Brain microvascular endothelial cell (primary cell): ENCODE results near the gene TMEM41A.
"Not testable (repeated sequence)": the region's sequence is repeated elsewhere in the genome, so short reads cannot be mapped to it uniquely, and the experiment has no call there.

Source experiments
- DNase-seq: peaks from one replicate; pipeline ENCODE4 v3.0.0-alpha.2; 2020
- H3K27ac ChIP-seq: fragments of 250-450 bp; sonication (Bioruptor Pico); 2 replicates; pipeline ENCODE4 v1.5.1; 2020; ENCODE audit warnings: mild to moderate bottlenecking, moderate library complexity
- H3K27me3 ChIP-seq: fragments of 250-450 bp; sonication (Bioruptor Pico); replicated peaks from 2 replicates; pipeline ENCODE4 v1.5.1; 2020; ENCODE audit warnings: mild to moderate bottlenecking
- H3K36me3 ChIP-seq: fragments of 250-450 bp; sonication (Bioruptor Pico); replicated peaks from 2 replicates; pipeline ENCODE4 v1.5.1; 2020; ENCODE audit warnings: mild to moderate bottlenecking
- H3K4me3 ChIP-seq: 2 replicates; pipeline ENCODE4 v1.5.1; 2011; ENCODE audit warnings: low read depth, mild to moderate bottlenecking, control low read depth, low read length, moderate library complexity
- CTCF ChIP-seq: IDR thresholded peaks from 2 replicates; pipeline ENCODE4 v1.5.1; 2011; ENCODE audit warnings: low read depth, mild to moderate bottlenecking, moderate library complexity, low read length, control low read depth, inconsistent platforms; ENCODE audit errors: missing control alignments
- in situ Hi-C: cut with HindIII; loops from 2 replicates; pipeline ENCODE4 v1.10.0; 2017; ENCODE audit warnings: low sequenced_read_pairs, low pct_ligation_motif_present

The TMEM41A gene

GRCh38 chr3:185488465-185488864 lies 10.4 kb downstream of the TMEM41A start:
- in situ Hi-C loops, result no loop called here
- DNase-seq, result no peak
- H3K27me3 ChIP-seq, result no peaks in the 10 kb centered on the region
- no peak overlapping the region for H3K4me3 ChIP-seq
- H3K27ac ChIP-seq, result no peak overlapping the region
- H3K36me3 ChIP-seq, result peaks cover 7% of the 10 kb centered on the region
- no peak for TF ChIP-seq CTCF

DNA sequence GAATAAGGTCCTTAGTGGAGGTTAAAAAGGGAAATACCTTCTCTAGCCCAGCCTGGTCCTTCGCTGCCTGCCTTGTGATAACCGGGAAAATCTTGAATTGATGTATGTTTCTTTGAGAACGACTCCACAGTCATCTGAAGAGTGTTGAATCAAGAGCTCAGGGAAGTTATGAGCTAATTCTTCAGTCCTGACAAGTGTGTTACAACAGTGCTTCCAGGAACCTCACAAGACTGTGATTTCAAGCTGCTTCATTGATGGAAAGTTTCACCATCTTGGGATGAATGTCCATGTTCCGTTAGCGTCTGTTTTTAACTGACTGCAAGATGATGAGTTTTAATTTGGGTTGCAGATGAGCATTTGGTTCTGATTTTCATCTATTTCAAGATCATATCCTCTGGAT lies 12.4 kb downstream of the TMEM41A start:
- no peak for TF ChIP-seq CTCF
- no peak overlapping the region for H3K27ac ChIP-seq
- in situ Hi-C loops, result no loop called here
- no peaks in the 10 kb centered on the region for H3K36me3 ChIP-seq
- DNase-seq, result no peak
- H3K4me3 ChIP-seq, result no peak overlapping the region
- no peaks in the 10 kb centered on the region for H3K27me3 ChIP-seq

DNA sequence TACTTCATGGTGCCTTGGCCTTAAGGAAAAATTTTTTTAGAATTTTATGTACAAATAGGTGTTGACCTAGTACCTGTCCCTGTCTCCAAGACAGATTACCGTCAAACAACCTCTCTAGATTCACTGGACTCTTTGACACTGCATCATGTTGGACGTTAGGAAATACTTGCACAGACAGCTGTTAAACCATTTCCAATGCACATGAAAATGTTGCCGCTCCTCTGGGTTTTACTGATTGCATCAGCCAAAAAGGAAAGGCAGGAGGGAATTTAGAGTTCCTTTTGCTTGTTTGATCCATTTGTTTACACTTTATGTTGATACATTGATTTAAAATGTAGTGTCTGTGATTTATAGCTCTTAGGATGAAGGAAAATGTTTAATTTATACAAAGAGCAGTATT lies 14.5 kb downstream of the TMEM41A start:
- H3K27ac ChIP-seq, result no peak overlapping the region
- H3K4me3 ChIP-seq, result no peak overlapping the region
- no peak for TF ChIP-seq CTCF
- H3K36me3 ChIP-seq, result peaks cover 6% of the 10 kb centered on the region
- in situ Hi-C loops, result no loop called here
- DNase-seq, result no peak
- no peaks in the 10 kb centered on the region for H3K27me3 ChIP-seq

- in situ Hi-C loops, result no loop called here
- no peak for DNase-seq
- TF ChIP-seq CTCF, result no peak
- Histone ChIP-seq H3K4me3 (no peak overlapping the region), H3K36me3 (peaks cover 6% of the 10 kb centered on the region), H3K27ac (no peak overlapping the region), H3K27me3 (no peaks in the 10 kb centered on the region)
Observed at GRCh38 chr3:185479373-185479945, 19.4 kb downstream of the TMEM41A start.

GRCh38 chr3:185477316-185477715 lies 21.5 kb downstream of the TMEM41A start:
- in situ Hi-C loops, result no loop called here
- H3K4me3 ChIP-seq, result no peak overlapping the region
- H3K36me3 ChIP-seq, result peaks cover 6% of the 10 kb centered on the region
- no peak overlapping the region for H3K27ac ChIP-seq
- no peaks in the 10 kb centered on the region for H3K27me3 ChIP-seq
- TF ChIP-seq CTCF, result no peak
- DNase-seq, result no peak

- DNase-seq, in situ Hi-C loops, H3K36me3 ChIP-seq, H3K27me3 ChIP-seq, H3K27ac ChIP-seq, H3K4me3 ChIP-seq: not testable (repeated sequence)
Observed at GRCh38 chr3:185474922-185475321, 23.9 kb downstream of the TMEM41A start.
